GM18907 (cell line): ENCODE data around the gene NPHS1.

ENCODE experiments used
- ATAC-seq: cut with Tn5 transposase; IDR thresholded peaks from one replicate; pipeline ENCODE4 v1.9.1; 2021; ENCODE audit warnings: mild to moderate bottlenecking, moderate library complexity; ENCODE audit not compliant: unreplicated experiment

Gene NPHS1

GRCh38 chr19:35789195-35789977, 62.9 kb downstream of the NPHS1 start:
- no peak for ATAC-seq

GRCh38 chr19:35788205-35788960, 63.9 kb downstream of the NPHS1 start:
- no peak for ATAC-seq

- no peak for ATAC-seq
Measured at GRCh38 chr19:35787227-35787799, 65.0 kb downstream of the NPHS1 start.

GRCh38 chr19:35786299-35787160, 65.8 kb downstream of the NPHS1 start:
- no peak for ATAC-seq

- ATAC-seq, result no peak
Measured at GRCh38 chr19:35785339-35785627, 67.0 kb downstream of the NPHS1 start.

- ATAC-seq, result no peak
Measured at GRCh38 chr19:35784503-35785338, 67.6 kb downstream of the NPHS1 start.

GRCh38 chr19:35783469-35784434, 68.6 kb downstream of the NPHS1 start:
- ATAC-seq, result no peak

- no peak for ATAC-seq
Measured at GRCh38 chr19:35782589-35782988, 69.7 kb downstream of the NPHS1 start.

GRCh38 chr19:35781650-35782049, 70.7 kb downstream of the NPHS1 start:
- no peak for ATAC-seq

- ATAC-seq, result no peak
Measured at GRCh38 chr19:35780717-35781116, 71.6 kb downstream of the NPHS1 start.

- no peak for ATAC-seq
Measured at GRCh38 chr19:35780058-35780457, 72.2 kb downstream of the NPHS1 start.

GRCh38 chr19:35779033-35779432, 73.3 kb downstream of the NPHS1 start:
- ATAC-seq, result no peak

GRCh38 chr19:35777961-35778360, 74.3 kb downstream of the NPHS1 start:
- ATAC-seq, result no peak

- no peak for ATAC-seq
Measured at GRCh38 chr19:35777086-35777841, 75.0 kb downstream of the NPHS1 start.

- no peak for ATAC-seq
Measured at GRCh38 chr19:35776102-35776788, 76.1 kb downstream of the NPHS1 start.
